SKM-1 treated with dmso at 0.1 percent for 144 hours (cell line): ENCODE results near the gene STIP1.

Source experiments
- DNase-seq: peaks from one replicate; lab custom pipeline; 2025; ENCODE audit not compliant: unreplicated experiment; lab: John Stamatoyannopoulos, UW

STIP1 gene

DNA sequence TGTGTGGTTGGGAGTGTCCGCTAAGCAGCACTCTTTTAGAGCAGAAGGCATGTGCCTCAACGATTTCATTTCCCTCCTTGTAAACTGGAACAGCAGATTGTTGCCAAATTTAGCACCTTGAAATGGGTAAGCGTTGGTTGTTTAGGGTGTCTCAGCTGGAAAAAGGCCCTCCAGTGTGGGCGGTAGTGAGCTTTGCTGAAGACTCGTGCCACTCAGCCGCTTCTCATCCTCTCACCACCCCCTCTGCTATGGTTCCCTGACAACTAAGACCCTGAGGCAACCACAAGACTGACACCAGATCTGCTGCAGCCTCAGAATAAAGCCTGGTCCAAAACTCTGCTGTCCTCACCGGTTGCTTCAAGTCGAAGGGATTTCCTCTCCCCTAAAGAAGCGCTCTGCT, 10.7 kb downstream of the STIP1 start:
- DNase-seq = no peak

DNA sequence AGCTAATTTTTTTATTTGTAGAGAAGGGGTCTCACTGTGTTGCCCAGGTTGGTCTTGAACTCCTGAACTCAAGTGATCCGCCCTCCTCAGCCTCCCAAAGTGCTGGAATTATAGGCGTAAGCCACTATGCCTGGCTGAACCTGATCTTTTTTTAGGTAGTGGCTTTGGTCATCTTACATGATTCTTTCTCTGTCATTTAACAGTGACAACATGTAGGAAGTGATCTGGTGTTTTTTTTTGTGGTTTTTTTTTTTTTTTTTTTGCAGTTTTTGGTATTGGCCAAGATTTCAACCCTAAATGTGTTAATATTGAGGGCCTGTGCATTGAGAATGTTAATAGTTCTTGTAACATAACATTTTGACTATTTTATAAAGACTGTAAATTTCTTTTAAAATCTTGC, 12.5 kb downstream of the STIP1 start:
- no peak for DNase-seq

DNA sequence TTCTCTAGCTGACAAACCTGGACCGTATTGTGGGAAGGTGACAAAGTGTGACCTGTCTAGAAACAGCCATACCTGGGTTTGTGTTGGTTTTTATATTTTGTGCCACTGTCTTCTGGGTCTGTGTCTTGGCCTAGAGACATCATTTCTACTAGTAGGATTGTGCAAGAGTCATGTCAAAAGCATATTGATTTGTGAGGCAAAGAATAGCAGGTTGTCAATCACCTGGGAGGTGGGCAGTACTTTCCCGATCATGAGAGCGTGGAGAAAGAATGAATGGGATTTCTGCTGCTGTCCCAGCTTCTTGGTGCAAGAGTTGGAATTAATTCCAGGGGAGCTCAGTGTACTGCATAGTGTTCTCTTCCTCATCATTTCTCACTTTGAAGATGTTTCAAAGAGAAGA, 15.6 kb downstream of the STIP1 start:
- no peak for DNase-seq

DNA sequence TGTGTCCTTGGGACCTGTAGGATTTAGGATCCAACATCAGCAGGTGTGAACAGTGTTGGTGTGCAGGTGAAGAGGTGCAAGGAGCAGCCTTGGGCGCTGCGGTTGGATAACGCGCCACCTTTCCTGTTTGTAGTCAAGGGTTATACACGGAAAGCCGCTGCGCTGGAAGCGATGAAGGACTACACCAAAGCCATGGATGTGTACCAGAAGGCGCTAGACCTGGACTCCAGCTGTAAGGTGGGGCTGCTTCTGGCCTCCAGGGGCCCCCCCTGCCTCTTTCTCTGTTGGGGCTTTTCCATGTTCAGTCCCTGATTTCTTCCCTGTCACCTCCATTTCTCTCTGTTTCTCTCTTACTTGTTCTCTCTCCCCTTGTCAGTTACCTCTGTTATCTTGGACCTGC, 17.0 kb downstream of the STIP1 start:
- DNase-seq = no peak

DNA sequence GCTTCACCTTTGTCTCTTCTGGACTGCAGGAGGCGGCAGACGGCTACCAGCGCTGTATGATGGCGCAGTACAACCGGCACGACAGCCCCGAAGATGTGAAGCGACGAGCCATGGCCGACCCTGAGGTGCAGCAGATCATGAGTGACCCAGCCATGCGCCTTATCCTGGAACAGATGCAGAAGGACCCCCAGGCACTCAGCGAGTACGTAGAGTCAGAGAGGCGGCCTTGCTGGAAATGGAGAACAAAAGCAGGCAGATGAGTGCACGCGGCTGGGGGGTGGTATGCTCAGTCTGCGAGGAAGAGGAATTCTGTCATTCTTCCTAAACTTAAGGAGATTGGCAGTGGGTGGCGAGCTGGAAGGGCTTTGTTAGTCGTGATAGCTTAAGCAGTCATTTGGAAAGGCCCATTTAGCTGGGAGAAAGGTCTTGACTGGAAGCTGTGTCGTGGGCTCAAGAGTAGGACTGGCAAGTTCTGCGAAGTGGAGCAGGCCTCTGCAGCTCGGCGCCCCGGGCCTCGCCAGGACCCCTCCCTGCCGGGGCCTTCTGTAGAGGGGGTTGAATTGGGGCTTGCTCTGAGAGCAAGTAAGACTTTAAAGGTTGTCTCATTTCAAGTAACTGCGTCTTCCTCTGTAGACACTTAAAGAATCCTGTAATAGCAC, 17.6 kb downstream of the STIP1 start:
- DNase-seq = no peak

DNA sequence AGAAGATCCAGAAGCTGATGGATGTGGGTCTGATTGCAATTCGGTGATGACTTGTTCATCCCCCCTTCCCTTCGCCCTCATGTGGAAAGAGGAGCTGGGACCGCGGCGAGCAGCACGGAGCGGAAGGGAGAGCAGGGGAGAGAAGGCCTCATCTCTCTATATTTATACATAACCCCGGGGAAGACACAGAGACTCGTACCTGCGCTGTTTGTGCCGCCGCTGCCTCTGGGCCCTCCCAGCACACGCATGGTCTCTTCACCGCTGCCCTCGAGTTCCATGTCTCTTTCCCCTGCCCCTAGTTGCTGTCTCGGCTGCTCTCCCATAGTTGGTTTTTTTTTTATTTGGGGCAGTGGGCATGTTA, 18.1 kb downstream of the STIP1 start:
- DNase-seq = no peak

DNA sequence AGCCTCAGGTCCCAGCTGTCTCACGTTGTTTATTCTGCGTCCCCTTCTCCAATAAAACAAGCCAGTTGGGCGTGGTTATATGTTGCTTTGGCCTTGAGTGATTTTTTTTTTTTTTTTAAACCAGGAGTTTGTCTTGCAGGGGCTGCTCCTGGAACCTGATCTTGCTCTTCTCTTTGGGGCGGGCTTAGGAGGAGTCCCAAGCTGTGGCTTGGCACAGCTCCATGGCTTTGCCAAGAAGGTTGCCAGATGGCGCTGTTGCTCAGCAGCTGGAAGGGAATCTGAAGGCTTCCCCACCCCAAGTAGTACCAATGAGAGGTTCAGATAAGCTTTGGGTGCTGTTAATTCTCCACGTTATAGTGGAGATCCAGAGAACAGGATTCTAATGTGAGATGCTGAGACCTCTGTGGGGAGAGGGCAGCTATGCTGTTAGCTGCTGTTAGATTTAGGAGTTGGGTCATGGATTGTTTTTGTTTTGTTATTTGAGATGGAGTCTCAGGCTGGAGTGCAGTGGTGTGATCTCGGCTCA, 18.6 kb downstream of the STIP1 start:
- peak; percentile 43 for DNase-seq

DNA sequence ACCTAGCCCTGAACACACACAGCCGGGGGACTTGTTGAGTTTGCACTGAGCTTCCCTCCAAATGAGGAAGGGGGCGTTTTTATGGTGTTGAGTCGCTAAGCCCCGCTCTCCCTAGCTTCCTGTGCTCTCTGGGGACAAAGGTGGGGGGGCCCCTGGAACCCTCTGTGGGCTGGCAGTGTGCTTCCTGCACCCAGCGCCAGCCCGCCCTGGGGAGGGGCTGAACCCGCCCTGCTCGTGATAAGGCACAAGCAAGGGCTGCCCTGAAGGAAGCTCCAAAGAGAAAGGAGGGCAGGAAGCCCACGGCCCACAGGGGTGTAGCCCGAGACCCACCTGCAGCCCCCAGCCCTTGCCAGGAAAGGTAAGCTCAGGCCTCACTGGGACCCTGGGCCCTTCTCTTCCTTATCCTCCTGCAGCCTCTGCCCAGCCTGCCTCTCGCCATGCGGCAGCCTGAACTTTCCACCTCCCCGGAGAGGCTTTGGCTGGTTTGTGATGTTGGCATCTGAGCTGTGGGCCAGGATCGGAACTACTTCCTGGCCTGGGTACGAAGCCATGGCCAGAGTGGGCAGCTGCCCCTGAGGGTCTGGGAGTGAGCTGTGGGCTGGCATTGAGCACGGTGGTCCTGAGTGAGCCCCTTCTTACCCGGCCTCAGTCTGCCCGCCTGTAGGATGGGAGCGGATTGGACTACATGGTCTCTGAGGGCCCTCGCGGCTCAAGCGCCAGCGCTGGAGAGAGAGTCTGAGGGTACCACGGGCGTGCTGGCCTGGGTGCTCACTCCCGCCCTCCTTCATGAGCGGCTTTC, 20.7 kb downstream of the STIP1 start, which contains the start of gene FERMT3:
Gene FERMT3 (plus strand): TSS at position 265 of the 799 bp plus-strand sequence. CDS start 644 bp downstream, outside the sequence.
- DNase-seq = peak; percentile 72

DNA sequence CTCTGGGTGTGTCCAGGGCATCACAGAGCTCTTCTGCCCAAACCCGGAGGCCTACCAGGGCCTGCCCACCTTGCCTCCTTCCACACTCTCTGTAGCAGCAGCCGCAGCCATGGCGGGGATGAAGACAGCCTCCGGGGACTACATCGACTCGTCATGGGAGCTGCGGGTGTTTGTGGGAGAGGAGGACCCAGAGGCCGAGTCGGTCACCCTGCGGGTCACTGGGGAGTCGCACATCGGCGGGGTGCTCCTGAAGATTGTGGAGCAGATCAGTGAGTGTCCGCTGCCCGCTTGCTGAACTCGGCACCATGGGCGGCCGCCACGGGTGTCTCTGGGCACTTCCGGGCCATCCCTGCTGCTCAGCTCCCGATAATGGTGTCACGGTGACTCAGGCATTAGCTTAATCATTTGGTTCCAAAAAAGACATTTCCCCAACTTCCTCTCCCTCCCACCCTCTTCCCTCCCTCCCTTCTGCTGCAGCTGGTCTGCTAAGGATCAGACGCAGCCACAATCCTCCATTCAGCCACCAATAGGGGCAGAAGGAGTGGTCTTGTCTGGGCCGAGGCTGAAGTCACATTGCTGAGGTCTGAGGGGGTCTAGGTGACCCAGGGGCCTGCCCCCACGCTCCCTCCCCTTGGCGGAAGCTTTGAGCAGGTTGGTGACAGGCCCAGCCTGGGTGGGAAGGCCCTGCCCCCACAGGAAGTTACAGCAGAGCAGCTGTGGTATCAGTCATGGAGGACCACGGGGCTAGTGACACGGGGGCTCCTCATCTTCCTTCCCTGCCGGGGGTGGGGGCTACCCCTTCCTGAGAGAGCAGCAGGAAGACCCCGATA, 21.5 kb downstream of the STIP1 start:
- peak; percentile 84 for DNase-seq

DNA sequence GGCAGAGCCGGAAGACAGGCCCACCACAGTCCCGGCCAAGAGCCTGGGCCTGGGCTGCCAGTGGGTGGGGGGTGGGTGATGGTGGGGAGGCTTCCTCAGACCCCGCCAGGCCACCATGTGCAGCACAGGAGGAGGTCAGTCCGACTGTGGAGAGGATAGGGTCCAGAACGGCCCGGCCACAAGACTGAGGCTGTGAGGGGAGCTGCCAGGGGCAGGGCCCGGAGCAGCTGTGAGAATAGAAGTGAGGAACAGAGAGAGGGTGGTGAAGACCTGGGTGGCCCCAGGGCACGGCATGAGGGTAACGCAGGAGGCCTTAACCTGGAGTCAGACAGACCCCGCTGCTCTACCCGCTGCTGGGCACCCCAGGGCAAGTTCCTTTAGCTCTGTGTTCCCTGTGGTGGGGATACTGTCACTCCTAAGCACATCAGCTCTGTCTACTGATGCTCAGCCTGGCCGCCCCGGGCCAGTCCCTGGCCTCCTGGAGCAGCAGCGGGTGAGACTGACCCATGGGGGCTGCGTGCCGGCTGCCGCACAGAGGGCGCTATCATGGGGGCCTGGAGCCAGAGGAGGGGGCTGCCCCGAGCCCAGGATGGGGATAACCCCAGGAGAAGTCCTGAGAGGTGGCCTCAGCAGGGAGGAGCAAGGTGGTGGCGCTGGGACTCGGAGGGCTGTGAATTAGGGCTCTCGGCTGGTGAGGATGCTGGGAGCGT, 22.3 kb downstream of the STIP1 start:
- DNase-seq = no peak

DNA sequence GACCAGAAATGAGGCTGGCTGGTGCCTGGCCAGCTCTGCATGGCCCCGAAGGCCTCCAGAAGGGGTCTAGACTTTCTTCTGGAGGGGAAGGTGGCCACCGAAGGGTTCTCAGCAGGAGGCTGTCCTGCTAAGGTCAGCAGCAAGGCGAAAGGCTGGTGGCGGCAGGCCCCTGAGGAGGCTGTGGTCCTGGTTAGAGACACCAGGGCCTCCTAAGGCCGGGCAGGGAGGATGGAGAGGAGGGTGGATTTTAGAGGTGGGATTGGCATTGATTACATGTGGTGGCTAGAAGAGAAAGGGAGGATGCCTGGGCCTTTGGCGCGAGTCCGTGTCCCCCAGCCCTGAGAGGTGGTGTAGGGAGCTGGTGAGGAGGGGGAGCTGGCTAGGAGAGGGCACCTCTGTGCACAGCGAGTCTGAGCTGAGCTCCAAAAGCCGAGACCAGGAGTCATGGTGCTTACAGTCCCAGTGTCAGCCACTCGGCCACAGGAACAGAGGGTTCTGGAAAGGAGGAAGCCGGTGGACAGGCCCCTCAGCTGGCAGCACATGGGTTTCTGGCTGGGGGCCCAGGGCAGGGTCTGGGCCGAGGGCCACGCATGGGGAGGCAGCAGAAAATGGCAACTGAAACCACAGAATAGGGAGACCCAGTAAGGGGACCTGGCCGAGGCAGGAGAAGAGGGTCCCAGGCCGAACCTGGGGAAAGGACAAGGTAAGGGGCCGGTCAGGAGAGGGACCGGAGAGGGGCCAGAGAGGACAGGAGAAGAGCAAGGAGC, 23.0 kb downstream of the STIP1 start:
- no peak for DNase-seq

DNA sequence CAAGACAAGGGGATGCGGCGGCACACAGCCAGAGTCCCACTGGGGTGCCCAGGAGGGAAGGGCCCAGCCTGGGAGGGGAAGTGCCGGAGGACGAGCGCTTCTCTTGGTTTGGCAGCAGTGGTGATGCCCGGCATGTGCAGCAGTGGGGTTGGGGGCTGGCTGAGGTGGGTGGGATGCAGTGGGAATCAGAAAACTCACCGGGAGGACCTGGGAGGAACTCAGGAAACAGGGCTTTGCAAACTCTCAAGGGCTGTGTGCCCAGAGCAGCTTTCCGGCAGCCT, 23.5 kb downstream of the STIP1 start:
- DNase-seq = no peak

DNA sequence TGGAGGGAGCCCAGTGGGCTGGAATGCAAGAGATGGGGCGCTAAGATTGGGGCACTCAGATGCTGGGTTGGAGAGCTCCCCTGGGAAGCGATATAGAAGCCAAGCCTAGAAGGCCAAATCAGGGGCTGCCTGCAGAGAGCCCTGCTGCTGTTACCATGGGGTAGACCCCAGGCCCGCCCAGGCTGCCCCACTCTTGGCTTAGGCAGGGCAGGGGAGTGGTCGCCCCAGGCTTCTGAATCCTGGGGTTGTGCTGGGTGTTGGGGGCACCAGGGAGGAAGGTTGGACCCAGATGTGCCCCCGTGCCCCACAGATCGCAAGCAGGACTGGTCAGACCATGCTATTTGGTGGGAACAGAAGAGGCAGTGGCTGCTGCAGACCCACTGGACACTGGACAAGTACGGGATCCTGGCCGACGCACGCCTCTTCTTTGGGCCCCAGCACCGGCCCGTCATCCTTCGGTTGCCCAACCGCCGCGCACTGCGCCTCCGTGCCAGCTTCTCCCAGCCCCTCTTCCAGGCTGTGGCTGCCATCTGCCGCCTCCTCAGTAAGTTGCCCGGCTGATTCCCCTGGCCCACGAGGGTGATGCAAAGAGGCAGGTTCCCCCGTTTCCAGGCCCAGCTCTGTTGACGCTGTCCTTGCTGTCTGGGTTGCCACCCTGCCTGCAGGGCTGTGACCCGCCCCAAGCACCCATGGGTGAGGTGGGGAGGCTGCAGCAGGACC, 24.5 kb downstream of the STIP1 start:
- no peak for DNase-seq

DNA sequence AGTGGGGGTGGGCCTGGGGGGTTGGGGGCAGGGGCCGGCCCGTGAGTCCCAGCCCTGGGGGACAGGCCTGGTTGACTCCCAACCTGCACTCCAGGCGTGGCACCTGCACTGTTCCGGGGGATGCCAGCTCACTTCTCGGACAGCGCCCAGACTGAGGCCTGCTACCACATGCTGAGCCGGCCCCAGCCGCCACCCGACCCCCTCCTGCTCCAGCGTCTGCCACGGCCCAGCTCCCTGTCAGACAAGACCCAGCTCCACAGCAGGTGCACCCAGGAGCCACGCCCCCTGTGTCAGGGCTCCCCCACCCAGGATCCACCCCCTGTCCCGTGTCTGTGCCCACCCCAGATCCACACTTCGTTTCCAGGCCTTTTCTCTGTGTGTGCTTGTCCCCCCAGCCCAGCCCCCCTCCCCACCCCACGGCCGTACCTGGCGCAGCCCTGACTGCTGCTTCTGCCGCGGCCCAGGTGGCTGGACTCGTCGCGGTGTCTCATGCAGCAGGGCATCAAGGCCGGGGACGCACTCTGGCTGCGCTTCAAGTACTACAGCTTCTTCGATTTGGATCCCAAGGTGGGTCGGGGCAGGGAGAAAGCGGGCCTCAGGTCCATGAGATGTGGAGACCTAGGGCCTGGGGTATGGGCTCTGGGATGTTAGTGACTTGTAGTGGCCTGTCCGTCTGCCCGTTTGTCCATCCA, 25.4 kb downstream of the STIP1 start:
- DNase-seq = no peak

DNA sequence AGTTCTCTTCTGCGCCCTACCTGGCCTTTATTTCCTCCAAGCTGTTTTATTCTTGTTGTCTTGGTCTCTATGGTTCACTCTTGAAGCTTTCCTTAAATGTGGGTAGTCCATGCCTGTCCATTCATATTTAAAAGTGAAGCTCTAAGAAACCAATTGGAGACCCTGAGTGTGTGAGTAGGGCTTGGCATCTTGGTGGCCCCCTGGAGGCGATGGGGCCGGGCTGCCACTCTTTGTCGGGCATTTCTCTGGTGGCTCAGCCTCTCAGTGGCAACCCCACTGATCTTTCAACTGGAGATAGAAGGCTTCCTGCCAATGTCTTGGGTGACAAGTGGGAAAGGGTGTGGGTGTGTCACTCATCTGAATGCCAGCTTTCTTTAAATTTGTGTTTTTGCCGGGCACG, 30.9 kb downstream of the STIP1 start:
- no peak for DNase-seq

DNA sequence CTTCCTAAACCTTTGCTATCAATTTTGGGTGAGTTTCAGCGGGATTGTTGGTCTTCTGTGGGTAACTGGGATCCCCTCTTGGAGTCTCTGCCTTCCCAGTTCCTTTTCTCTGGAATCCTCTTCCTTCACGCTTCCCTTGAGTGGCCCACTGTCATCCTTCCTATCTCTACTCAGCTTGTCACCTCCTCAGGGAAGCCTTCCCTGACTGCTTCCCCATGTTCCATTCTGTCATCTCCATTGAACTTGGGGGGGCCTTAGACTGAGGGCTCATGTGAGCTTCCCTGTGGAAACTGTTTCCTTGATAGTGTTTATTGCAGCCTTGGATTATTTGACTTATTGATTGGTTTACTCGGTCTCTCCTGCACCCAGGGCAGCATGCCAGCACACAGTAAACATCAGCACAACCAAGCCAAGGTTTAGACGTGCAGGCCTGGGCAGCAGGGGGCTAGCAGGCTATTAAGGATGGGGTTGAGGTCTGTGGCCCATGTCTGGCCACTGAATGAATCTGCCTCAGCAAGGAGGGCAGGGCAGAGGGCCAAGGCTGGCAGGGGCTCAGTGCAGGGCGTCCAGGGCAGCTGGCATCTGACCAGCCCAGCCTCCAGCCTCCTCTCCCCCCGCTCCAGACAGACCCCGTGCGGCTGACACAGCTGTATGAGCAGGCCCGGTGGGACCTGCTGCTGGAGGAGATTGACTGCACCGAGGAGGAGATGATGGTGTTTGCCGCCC, 32.8 kb downstream of the STIP1 start:
- no peak for DNase-seq

DNA sequence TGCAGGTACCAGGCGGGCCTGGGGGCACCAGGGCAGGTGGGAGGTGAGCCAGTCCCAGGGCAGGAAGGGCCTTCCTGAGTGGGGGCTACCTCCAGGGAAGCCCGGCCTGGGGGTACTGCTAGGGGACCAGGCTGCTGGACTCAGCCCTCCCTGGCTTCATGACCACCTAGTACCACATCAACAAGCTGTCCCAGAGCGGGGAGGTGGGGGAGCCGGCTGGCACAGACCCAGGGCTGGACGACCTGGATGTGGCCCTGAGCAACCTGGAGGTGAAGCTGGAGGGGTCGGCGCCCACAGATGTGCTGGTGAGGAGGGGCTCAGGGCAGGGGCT, 33.3 kb downstream of the STIP1 start:
- no peak for DNase-seq

DNA sequence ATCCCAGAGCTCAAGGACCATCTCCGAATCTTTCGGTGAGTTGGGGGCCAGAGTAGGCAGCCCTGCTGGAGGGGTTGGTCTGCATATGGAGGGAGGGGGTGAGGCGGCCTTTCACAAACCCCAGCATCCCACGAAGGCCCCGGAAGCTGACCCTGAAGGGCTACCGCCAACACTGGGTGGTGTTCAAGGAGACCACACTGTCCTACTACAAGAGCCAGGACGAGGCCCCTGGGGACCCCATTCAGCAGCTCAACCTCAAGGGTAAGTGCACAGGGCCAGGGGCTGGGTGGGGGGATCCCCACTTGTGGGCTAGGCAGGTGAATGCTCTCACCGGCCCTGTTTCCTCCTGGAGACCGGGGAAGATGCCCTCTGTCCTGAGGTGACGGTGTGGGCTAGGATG, 33.8 kb downstream of the STIP1 start:
- no peak for DNase-seq

DNA sequence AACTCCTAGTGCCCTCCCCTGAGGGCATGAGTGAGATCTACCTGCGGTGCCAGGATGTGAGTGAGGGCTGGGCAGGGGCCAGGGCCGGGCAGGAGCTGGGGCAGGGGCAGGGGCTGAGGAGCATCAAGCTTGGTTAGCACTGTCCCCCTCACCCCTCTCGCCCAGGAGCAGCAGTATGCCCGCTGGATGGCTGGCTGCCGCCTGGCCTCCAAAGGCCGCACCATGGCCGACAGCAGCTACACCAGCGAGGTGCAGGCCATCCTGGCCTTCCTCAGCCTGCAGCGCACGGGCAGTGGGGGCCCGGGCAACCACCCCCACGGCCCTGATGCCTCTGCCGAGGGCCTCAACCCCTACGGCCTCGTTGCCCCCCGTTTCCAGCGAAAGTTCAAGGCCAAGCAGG, 34.3 kb downstream of the STIP1 start:
- no peak for DNase-seq
